SIG-M5 treated with dmso at 0.1 percent for 504 hours (cell line): ENCODE data around the gene THAP4.
A peak's percentile ranks its signal among the peaks of the same experiment; 100 is the strongest.

ENCODE experiments used
- DNase-seq: peaks from one replicate; lab custom pipeline; 2025; ENCODE audit not compliant: unreplicated experiment; lab: John Stamatoyannopoulos, UW

Gene THAP4

GRCh38 chr2:241551998-241552737, 84.8 kb downstream of the THAP4 start:
- no peak for DNase-seq

DNA sequence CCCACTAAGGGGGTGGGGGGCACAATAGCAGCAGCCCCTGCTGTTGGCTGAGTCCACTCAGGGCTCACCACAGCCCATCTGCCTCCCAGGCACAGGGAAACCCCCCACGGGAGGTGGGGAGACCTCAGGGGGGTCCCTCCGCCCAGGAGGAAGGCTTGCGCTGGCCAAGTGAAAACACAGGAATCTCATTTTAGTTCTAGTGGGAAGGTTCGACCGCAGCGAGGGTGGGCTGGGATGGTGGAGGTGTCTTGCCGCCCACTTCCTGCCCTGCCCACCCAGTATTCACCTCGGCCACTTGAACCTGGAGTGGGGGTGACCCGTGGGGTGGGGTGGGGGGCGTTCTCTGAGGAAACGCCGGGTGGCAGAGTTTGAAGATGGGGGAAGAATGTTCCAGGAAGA, 85.4 kb downstream of the THAP4 start:
- DNase-seq, result no peak

DNA sequence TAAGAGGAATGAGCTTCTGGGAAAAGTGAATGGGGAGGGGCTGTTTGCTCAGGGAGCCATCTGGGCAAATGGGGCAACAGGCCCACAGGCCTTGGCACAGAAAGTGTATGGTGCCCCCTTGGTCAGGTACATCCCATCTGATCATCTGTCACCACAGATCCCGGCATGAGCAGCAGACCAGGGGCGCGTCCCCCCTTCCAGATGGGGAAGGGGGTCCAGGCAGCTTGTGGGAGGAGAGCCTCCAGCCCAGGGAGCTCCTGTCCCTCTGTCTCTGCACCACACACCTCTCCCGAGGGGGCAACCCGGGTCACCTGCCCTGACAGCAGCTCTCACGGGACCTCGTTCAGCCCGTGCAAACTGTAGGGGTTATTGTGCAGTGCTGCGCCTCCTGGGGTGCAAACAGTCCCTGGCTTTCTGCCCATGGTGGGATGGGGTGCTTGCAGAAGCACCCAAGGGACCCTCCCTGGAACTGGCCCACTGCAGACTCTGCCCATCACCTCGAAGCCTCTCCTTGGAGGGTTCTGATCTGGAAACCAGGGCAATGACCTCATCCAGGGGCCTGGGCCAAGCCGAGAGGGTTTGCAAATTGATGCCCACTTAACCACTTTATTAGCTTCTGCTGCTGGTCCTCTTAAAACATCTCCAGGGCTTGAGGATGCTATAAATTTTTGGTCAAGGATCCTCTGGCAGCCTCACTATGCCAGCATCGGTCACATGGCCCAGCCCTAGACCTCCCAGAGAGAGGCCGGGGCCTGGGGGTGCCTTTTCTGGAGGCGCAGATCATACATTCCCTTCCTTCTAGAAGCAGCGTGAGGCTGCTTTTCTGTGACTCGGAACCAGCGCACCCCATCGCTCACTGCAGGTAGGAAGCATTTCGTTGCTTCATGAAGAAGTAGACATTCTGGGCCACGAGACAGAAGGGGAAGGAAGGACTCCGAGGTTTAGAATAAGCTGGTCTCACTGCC, 86.1 kb downstream of the THAP4 start:
- DNase-seq, result no peak

GRCh38 chr2:241548451-241548835, 88.5 kb downstream of the THAP4 start:
- DNase-seq, result no peak

GRCh38 chr2:241547781-241548450, 89.0 kb downstream of the THAP4 start:
- no peak for DNase-seq

GRCh38 chr2:241546771-241547498, 90.0 kb downstream of the THAP4 start:
- no peak for DNase-seq

- no peak for DNase-seq
These were observed 91.2 kb downstream of the THAP4 start for GRCh38 chr2:241545523-241546473.

DNA sequence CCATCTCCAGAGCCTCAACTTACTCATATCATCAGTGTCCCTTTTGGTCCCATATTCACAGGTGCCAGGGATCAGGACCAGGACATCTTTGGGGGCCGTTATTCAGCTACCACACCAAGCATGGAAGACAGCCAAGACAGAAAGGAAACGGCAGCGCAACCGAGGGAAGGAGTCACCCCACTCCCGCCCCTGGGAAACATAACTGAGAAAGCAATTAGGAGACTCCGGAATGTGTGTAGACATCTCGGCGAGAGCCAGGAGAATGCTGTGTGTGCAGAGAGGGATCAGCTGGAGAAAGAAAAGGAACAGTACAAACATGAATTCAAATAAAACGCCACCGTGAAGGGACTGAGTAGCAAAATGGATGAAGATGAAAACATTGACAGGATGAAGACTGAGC, 91.9 kb downstream of the THAP4 start:
- no peak for DNase-seq

GRCh38 chr2:241542278-241542605, 94.7 kb downstream of the THAP4 start:
- DNase-seq, result no peak

DNA sequence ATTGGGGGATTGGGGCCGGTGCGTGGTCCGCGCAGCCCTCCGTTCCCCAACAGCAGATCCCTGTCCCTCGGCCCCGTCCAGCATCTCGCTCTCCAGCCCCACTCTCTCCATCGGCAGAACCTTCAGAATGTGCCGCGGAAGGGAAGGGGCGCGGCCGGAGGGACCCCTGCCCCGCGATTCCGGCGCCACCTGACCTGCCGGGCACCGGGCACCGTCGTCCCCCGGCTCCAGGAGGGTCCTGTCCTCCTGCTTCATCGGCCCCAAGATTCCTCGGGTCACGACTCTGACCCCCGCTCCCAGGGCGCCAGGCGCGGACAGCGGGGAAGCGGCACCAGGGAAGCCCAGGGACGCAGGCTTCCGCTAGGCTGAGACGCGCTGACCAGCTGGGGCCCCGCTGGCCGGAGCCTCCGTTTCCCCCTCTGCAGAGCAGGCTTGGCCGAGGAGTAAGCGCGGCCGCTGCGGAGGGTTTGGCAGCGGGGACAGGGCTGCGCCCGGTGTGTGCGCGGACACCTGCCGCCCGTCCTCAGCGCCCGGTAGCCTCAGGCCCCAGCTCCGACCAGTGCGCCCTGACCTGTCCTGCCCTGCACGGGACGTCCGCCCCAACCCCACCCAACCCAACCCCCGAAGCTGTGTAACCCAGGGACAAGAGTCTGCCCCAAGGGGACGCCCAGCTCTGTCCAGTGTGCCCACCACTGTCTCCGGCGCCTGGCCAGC, 95.2 kb downstream of the THAP4 start:
- no peak for DNase-seq

DNA sequence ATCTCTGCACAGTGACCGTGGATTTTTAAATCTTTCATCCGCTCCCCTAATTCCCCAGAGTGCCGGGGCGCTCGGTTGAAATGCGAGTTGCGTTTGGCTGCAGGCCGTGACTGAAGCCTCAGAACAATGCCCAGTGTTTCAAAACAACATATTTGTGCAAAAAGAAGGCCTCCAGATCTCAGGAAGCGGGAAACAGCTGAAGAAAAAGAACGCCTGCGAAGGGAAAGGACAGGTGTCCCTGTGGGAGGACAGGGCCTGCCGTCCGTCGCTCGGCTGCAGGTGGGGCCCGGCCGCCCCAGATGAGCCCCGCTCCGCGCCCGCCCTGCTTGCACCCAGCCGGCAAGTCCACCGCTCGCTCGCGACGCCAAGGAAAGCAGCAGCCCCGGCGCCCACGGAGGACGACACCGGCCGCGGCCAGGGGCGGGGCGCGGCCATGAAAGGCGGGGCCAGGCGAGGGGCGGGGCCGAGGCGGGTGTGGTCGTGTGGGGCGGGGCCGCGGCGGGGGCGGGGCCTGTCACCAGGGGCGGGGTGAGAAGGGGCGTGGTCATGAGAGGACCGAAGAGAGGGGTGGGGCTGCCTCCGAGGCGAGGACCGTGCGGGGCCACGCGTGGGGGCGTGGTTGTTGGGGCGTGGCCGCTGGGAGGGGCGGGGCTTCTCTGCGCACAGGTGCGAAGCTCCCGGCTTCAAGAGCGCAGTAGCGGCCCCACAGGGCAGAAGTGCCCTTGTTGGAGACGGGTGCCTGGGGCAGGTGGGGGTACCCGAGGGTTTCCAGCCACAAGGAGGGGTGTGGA, 96.0 kb downstream of the THAP4 start:
- DNase-seq, result peak; percentile 15

DNA sequence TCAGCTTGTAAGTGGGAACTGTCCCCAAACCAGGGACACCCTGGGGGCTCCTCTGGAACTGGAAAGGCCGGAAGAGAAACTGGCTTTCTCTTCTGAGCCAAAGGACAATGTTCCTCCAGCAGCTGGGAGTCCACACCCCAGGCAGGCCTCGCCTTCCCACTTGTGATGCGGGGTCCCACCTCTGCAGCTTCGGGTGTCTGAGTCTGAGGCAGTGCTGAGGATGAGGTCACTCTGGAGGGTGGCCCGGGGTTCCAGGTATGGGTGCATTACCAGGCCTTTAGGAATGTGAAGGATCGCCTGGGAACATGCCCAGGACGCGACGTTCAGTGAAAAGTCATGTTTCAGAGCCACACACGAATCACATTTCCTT, 96.6 kb downstream of the THAP4 start:
- no peak for DNase-seq

- DNase-seq, result no peak
These were observed 97.2 kb downstream of the THAP4 start for GRCh38 chr2:241539616-241540374.

DNA sequence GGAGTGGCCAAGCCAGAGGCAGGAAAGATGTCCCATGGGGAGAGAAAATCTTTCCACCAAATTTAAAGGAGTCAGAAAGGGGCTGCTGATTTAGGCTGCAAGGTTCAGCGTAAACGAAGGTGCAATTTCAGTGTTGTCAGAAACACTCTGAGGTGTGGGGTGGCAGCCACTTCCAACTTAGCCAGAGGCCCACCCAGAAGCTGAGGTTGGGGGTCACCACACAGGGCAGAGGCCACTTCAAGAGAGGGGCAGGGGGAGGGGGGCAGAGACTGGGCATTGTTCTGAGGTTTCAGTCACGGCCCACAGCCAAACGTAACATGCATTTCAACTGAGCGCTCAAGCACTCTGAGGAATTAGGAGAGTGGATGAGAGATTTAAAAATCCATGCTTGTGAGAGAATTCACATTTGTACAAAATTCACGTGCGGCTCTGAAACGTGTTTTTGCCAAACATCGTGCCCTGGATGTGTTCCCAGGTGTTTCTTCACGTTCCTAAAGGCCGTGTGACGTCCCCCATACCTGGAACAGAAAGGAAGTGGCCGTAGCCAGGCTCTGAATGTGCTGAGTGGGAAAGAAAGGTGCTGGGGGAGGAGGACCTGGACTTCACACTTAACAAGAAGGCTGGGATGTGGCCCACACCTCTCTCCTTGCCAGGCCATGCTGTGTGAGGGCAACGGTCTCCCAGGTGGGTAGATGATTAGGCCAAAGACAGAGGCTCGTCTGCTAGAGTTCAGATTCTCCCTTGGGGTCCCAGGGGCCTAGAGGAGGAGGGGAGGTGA, 97.9 kb downstream of the THAP4 start:
- DNase-seq, result no peak

- no peak for DNase-seq
These were observed 100.9 kb downstream of the THAP4 start for GRCh38 chr2:241535871-241536655.

- no peak for DNase-seq
These were observed 102.1 kb downstream of the THAP4 start for GRCh38 chr2:241534701-241535375.
